Measurements from ENCODE around the gene NXPE2. TPM values are rescaled to one million over a fixed set of nuclear protein-coding genes. Genes with fewer than 3 reads are reported as not detected.

The NXPE2 gene
- total RNA-seq, result not detected in 2 replicates

DNA sequence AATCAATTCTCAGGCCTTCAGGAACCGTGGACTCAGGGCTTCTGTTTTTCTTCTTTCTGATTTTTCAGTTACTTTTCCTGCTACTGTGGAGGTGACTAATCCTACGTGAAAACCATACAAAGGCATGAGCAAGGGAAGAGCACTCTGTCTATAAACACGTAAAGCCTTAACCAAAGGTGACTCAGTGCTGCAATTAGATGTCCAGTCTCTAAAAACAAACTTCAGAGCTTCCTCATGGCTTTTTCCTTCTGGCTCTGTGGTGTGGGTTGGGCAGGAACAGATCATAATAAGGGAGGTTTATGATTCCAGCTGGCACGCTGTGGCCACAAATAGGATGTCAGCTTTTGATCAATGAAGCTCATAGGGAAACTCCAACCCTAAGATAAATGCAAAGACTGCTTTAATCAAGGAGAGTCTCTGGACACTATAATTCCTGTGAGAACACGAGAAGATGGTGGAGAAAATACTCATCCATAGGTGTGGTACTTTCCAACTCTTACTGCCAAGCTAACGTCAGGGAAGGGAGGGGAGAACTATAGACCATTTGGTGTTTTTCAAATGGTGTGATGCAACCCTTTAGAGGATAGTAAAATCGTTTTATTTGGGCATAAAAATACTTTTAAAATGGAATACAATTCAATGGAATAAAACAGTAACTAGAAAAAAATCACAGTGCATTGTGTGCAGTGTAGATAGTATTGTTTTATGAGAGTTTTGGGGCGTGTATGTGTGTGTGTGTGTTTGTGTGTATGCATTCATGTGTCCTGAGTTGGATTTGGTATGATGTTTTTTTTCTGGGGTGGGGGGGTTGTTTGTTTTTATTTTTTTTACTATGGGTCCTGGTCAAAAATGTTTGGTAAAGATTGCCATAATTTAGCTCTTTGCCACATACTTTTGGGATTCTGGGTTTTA, at the start of gene NXPE2:
Gene NXPE2 (plus strand): TSS at position 403 of the 912 bp plus-strand sequence. CDS start 49 bp downstream, at position 452.

Other genes starting within 250 kb of the NXPE2 start
- gene REXO2, start 239.1 kb upstream of the NXPE2 start, total RNA-seq, result 98.0 and 103 TPM in 2 replicates
- gene NXPE1, start 118.6 kb upstream of the NXPE2 start, total RNA-seq, result not detected in 2 replicates
- not detected in 2 replicates for gene NXPE4, start 82.7 kb upstream of the NXPE2 start, total RNA-seq

Measured in vein endothelial cell (primary cell).